Measurements from ENCODE around the gene TJP3.

TJP3 gene

DNA sequence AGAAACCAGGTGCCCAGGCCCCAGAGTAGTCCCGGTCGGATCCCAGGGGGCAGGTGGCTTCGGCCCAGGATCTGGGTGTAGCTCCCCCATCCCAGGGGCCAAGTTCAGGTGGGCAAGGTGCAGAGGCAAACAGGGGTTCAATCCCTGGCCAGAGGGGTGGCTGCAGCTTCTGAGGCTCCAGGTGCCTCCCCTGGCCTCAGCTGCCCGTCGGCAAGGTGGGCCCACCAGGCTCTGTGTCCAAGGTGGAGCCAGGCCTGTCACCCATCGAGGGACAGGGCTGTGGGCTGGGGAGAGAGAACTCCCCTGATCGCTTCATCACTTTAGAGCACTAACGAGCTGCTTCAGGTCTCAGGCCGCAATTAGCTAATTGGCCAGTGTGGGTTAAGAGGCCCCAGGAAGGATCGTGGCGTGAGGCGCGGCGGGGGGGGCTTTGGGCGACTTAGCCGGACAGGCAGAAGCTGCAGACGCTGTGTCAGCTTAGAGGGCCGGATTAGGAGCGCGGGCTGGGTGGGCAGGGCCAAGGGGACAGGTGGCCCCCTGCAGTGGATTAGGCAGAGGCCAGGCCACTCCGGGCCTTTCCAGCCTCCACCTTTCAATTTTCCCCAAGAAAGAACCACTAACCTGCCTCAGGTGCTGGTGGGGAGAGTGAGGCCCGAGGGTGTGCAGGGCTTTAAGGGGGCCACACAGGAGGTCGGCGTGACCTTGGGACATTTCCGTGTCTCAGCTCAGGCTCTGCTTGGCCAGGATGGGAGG, 66.6 kb downstream of the TJP3 start:
- TF ChIP-seq, protein P1, sequence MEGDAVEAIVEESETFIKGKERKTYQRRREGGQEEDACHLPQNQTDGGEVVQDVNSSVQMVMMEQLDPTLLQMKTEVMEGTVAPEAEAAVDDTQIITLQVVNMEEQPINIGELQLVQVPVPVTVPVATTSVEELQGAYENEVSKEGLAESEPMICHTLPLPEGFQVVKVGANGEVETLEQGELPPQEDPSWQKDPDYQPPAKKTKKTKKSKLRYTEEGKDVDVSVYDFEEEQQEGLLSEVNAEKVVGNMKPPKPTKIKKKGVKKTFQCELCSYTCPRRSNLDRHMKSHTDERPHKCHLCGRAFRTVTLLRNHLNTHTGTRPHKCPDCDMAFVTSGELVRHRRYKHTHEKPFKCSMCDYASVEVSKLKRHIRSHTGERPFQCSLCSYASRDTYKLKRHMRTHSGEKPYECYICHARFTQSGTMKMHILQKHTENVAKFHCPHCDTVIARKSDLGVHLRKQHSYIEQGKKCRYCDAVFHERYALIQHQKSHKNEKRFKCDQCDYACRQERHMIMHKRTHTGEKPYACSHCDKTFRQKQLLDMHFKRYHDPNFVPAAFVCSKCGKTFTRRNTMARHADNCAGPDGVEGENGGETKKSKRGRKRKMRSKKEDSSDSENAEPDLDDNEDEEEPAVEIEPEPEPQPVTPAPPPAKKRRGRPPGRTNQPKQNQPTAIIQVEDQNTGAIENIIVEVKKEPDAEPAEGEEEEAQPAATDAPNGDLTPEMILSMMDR (IDR thresholded peaks at IDR 0.05; ENCODE audit: extremely low read depth, insufficient read depth, missing control alignments), result no peak
- in situ Hi-C loops (cut with MboI; ENCODE audit: low pct_unique_long_range_greater_than_20kb, low sequenced_read_pairs, unreplicated experiment), result no loop called here
- DNase-seq (ENCODE audit: low spot score), result no peak

DNA sequence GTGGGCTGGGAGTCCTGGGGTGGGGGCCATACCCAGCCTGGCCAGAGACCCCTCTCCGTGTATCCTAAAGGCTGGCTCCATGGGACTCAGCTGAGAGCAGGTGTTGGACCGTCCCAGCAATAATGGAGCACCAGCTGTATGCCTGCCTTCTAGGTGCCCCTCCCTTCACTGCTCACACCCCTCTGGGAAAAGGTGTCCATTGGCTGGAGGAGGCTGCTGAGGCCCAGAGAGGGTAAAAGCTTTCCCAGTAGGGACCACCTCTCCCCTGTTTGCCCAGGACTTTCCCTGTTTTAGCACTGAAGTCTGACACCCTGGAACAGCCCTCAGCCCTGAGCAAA, 67.2 kb downstream of the TJP3 start:
- TF ChIP-seq, protein P1 (IDR thresholded peaks at IDR 0.05; ENCODE audit: extremely low read depth, insufficient read depth, missing control alignments), result no peak
- in situ Hi-C loops (cut with MboI; ENCODE audit: low pct_unique_long_range_greater_than_20kb, low sequenced_read_pairs, unreplicated experiment), result no loop called here
- DNase-seq (ENCODE audit: low spot score), result no peak

DNA sequence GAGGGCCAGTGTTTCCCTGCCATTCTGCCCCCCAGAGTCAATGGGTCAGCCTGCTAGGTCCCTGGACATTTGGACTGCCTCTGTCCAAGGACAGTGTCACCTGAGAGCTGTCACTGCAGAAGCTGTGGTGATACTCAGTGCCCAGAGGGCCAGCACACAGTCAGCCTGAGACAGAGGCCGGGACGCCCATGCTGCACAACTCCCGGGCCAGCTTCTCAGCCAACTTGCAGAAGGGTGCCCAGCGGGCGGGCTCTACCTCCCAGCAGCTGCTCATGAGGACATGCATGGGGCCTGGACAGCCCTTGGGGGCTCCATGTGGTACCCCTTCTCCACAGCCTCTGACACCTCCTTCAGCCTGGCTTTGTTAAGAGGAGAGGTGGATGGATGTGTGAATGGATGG, 67.6 kb downstream of the TJP3 start:
- TF ChIP-seq, protein P1 (IDR thresholded peaks at IDR 0.05; ENCODE audit: extremely low read depth, insufficient read depth, missing control alignments), result no peak
- DNase-seq (ENCODE audit: low spot score), result no peak
- in situ Hi-C loops (cut with MboI; ENCODE audit: low pct_unique_long_range_greater_than_20kb, low sequenced_read_pairs, unreplicated experiment), result no loop called here

DNA sequence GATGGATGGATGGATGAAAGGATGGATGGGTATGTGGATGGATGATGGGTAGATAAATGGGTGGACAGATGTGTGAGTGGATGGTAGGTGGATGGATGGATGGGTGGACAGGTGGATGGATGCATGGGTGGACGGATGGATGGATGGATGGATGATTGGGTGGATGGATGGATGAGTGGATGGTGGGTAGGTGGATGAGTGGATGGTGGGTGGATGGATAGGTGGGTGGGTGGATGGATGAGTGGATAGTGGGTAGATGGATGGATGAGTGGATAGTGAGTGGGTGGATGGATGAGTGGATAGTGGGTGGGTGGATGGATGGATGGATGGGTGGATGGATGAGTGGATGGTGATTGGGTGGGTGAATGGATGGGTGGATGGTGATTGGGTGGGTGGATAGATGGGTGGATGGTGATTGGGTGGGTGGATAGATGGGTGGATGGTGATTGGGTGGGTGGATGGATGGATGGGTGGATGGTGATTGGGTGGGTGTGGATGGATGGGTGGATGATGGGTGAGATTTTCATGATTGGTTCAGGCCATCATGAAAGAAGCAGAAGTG, 68.4 kb downstream of the TJP3 start:
- in situ Hi-C loops (cut with MboI; ENCODE audit: low pct_unique_long_range_greater_than_20kb, low sequenced_read_pairs, unreplicated experiment), result no loop called here
- TF ChIP-seq, protein P1 (IDR thresholded peaks at IDR 0.05; ENCODE audit: extremely low read depth, insufficient read depth, missing control alignments), result no peak

DNA sequence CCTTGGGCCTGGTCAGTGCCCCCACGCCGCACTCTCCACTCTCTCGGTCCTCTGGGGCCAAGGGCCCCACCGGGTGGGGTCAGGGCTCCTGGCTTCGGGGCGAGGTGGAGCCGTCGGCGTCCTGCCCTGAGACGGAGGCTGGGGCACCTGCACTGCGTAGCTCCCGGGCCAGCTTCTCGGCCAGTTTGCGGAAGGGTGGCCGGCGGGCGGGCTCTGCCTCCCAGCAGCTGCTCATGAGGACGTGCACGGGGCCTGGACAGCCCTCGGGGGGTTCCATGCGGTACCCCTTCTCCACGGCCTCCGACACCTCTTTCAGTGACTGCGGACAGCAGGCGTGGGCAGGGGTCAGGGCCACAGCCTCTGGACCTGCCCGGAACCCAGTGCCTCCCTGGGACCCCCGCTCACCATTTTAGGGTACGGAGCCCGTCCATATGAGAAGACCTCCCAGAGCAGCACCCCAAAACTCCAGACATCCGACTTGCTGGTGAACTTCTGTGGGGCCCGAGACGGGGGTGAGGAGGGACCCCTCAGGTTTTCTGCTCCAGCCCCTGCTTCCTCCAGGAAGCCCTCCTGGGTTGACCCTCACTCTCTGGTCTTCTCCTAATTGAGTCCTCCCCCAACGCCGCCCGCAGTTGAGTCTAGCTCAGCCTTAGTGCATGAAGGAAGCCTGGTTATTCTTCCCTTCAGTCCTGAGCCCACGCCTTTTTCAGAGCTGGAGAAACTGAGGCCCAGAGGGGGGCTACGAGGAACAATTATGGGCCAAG, 70.1 kb downstream of the TJP3 start:
- TF ChIP-seq, protein P1 (IDR thresholded peaks at IDR 0.05; ENCODE audit: extremely low read depth, insufficient read depth, missing control alignments), result no peak
- no peak for DNase-seq (ENCODE audit: low spot score)
- in situ Hi-C loops (cut with MboI; ENCODE audit: low pct_unique_long_range_greater_than_20kb, low sequenced_read_pairs, unreplicated experiment), result no loop called here

More for the DNA sequence above, 68.4 kb downstream of the TJP3 start:
- DNase-seq (ENCODE audit: low spot score), result no peak

DNA sequence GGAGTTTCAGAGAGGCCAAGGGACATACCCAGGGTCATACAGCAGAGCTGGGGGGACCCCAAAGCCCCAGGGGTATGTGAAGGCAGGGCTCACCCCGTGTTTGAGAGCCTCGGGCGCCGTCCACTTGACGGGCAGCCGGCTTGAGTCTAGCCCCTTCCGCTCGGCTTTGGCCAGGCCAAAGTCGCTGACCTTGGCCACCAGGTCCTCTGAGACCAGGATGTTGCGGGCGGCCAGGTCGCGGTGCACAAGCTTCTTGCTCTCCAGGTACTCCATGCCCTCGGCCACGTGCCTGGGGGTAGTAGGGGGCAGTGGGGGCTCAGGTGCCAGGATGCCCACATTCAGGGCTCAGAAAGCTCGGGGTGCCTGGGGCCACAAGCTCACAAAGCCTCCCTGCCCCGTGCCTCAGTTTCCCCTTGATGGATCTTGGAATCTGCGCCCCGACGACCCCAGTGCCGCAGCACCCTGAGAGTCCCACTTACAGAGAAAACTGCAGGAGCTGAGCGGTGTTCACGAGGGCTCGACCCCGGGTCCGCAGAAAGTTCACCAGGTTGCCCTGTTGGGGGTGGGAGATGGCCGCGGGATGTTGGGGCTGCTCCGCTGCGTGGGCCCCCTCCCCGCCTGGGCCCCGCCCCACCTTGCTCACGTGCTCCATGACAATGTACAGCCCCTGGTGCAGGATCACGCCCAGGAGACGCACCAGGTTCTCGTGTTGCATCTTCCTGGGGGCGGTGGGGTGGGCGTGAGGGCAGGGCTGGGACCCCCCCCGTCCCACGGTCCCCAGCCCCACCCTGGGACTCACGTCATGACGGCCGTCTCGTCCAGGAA, 70.9 kb downstream of the TJP3 start:
- DNase-seq (ENCODE audit: low spot score), result no peak
- in situ Hi-C loops (cut with MboI; ENCODE audit: low pct_unique_long_range_greater_than_20kb, low sequenced_read_pairs, unreplicated experiment), result no loop called here
- TF ChIP-seq, protein P1 (IDR thresholded peaks at IDR 0.05; ENCODE audit: extremely low read depth, insufficient read depth, missing control alignments), result no peak

Measured in GM13977 (cell line).